ENCODE data around the gene HSPB1.
A peak's percentile ranks its signal among the peaks of the same experiment; 100 is the strongest.
"Not testable (repeated sequence)": the region's sequence is repeated elsewhere in the genome, so short reads cannot be mapped to it uniquely, and the experiment has no call there.

The HSPB1 gene

GRCh38 chr7:76303202-76304147, 1.0 kb downstream of the HSPB1 start:
- peak; percentile 89 for DNase-seq (ENCODE audit: low spot score)
- no peak for TF ChIP-seq CTCF (IDR thresholded peaks at IDR 0.05; ENCODE audit: extremely low read depth, missing control alignments)

GRCh38 chr7:76304888-76305375, 2.5 kb downstream of the HSPB1 start:
- no peak for DNase-seq (ENCODE audit: low spot score)
- no peak for TF ChIP-seq CTCF (IDR thresholded peaks at IDR 0.05; ENCODE audit: extremely low read depth, missing control alignments)

GRCh38 chr7:76308874-76309273, 6.4 kb downstream of the HSPB1 start:
- not testable (repeated sequence) for DNase-seq (ENCODE audit: low spot score)

- DNase-seq (ENCODE audit: low spot score) = not testable (repeated sequence)
Measured at GRCh38 chr7:76309341-76310101, 7.0 kb downstream of the HSPB1 start.

GRCh38 chr7:76310102-76310957, 7.9 kb downstream of the HSPB1 start:
- no peak for DNase-seq (ENCODE audit: low spot score)
- TF ChIP-seq CTCF (IDR thresholded peaks at IDR 0.05; ENCODE audit: extremely low read depth, missing control alignments) = no peak

GRCh38 chr7:76311838-76312237, 9.4 kb downstream of the HSPB1 start:
- not testable (repeated sequence) for DNase-seq (ENCODE audit: low spot score)

- peak; percentile 98 for TF ChIP-seq CTCF (IDR thresholded peaks at IDR 0.05; ENCODE audit: extremely low read depth, missing control alignments)
- DNase-seq (ENCODE audit: low spot score) = peak; percentile 94
Measured at GRCh38 chr7:76314042-76314721, 11.7 kb downstream of the HSPB1 start.

GRCh38 chr7:76314740-76315139, 12.3 kb downstream of the HSPB1 start:
- DNase-seq (ENCODE audit: low spot score) = not testable (repeated sequence)
